Gastrocnemius medialis (tissue), 4 donors: Measurements from ENCODE around the gene RNASET2.

ENCODE experiments used
- POLR2A ChIP-seq, 2 donors: fragments of 450-650 bp; IDR thresholded peaks; one replicate each; pipeline ENCODE4 v1.6.1; 2017; ENCODE audit warnings: antibody characterized with exemption in 2 of 2, mild to moderate bottlenecking in 2 of 2, moderate library complexity in 2 of 2
- TF ChIP-seq, protein P1 (sequence below), 5 experiments: fragments of 450-650 bp in 3 of 5; fragments of 200-600 bp in 2 of 5; sonication (generic) in 2 of 5; IDR thresholded peaks in 4 of 5; conservative IDR thresholded peaks in 1 of 5; 1 replicate in 4 of 5; 2 replicates in 1 of 5; pipeline ENCODE4 v1.5.1; 2016 to 2019; ENCODE audit warnings: antibody characterized with exemption in 5 of 5, mild to moderate bottlenecking in 3 of 5, moderate library complexity in 3 of 5

DNA sequence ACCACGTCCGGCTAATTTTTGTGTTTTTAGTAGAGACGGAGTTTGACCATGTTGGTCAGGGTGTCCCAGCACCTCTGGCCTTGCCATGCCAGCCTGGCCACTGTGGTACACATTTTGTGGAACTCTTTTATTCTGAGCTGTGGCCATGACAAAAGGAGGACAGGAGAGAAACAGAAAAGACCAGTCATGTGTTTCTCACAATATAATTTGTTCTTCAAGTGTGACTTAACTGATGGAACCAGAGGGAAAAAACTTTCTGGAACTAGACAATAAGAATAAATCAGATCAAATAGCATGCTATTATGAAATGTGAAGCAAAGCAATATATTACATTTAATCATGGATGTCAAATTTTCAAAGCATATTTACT lies 4.2 kb upstream of the RNASET2 start:
- TF ChIP-seq, protein P1, sequence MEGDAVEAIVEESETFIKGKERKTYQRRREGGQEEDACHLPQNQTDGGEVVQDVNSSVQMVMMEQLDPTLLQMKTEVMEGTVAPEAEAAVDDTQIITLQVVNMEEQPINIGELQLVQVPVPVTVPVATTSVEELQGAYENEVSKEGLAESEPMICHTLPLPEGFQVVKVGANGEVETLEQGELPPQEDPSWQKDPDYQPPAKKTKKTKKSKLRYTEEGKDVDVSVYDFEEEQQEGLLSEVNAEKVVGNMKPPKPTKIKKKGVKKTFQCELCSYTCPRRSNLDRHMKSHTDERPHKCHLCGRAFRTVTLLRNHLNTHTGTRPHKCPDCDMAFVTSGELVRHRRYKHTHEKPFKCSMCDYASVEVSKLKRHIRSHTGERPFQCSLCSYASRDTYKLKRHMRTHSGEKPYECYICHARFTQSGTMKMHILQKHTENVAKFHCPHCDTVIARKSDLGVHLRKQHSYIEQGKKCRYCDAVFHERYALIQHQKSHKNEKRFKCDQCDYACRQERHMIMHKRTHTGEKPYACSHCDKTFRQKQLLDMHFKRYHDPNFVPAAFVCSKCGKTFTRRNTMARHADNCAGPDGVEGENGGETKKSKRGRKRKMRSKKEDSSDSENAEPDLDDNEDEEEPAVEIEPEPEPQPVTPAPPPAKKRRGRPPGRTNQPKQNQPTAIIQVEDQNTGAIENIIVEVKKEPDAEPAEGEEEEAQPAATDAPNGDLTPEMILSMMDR (IDR thresholded peaks at IDR 0.05 in 4 of 5, conservative IDR thresholded peaks at IDR 0.05 in 1 of 5): no peak
- no peak for TF ChIP-seq POLR2A (IDR thresholded peaks at IDR 0.05)
